K562 (cell line): ENCODE measurements around the gene ZDHHC1. TPM values are rescaled to one million over a fixed set of nuclear protein-coding genes. Genes with fewer than 3 reads are reported as not detected.

Experiments used
- ATAC-seq: fragments of 200-7000 bp; cut with Tn5 transposase; 3 replicates; pipeline ENCODE4 v1.9.1; 2020; ENCODE audit warnings: moderate library complexity
- BruUV-seq: library from RNA; stranded (reverse); fragments of 400-500 nt; replicated peaks from 2 replicates; lab custom pipeline; 2021; lab: Mats Ljungman, UMichigan
- CTCF ChIA-PET: fragments of 300-600 bp; formaldehyde crosslinking; extraction: SDS; loops from one replicate; lab custom pipeline; 2021; ENCODE audit warnings: low intra/inter-chr PET ratio; lab: Yijun Ruan, JAX
- POLR2A ChIA-PET: fragments of 300-600, 350-650 bp; sonication (Branson Sonifier 250); formaldehyde crosslinking; extraction: SDS; loops from one replicate; lab custom pipeline; 2021; ENCODE audit warnings: antibody characterized with exemption, inconsistent platforms; lab: Yijun Ruan, JAX
- DNase-seq, 4 experiments: peaks; one replicate each; pipeline versions ENCODE4 v3.0.0 to v3.0.0-alpha.2; 2011 to 2018; ENCODE audit warnings: low spot score in 3 of 4, mixed read lengths in 3 of 4; ENCODE audit errors: extremely low read depth in 1 of 4
- FAIRE-seq: peaks from 2 replicates; lab custom pipeline; 2011; peaks lifted over from hg19 to GRCh38; lab: Jason Lieb, UNC
- H2AFZ ChIP-seq: 2 replicates; pipeline ENCODE4 v1.6.0; 2011; ENCODE audit warnings: low read depth, low read length, control low read depth, inconsistent platforms
- H3K27ac ChIP-seq: fragments of 200-600 bp; 3 replicates; pipeline ENCODE4 v1.8.0; 2011; ENCODE audit warnings: low read depth, mild to moderate bottlenecking, control low read depth, inconsistent platforms, low read length, moderate library complexity, mixed read lengths; ENCODE audit errors: extremely low read depth
- H3K27me3 ChIP-seq, 2 experiments: fragments of 300-600 bp in 1 of 2; 2 replicates in 1 of 2; 3 replicates in 1 of 2; pipeline versions ENCODE4 v1.6.0 to v1.8.0; 2011; ENCODE audit warnings: inconsistent platforms in 2 of 2, low read length in 2 of 2, mild to moderate bottlenecking in 1 of 2, mixed read lengths in 1 of 2, moderate library complexity in 1 of 2; ENCODE audit not compliant: control insufficient read depth in 2 of 2, insufficient read depth in 2 of 2
- H3K36me3 ChIP-seq: fragments of 300-600 bp; 3 replicates; pipeline ENCODE4 v1.8.0; 2011; ENCODE audit warnings: mild to moderate bottlenecking, low read length, inconsistent platforms; ENCODE audit not compliant: control insufficient read depth, insufficient read depth
- H3K4me1 ChIP-seq, 2 experiments: fragments of 200-600 bp in 1 of 2; replicated peaks in 1 of 2; 2 replicates in 1 of 2; 3 replicates in 1 of 2; pipeline versions ENCODE4 v1.5.1 to v1.8.0; 2011; ENCODE audit warnings: inconsistent platforms in 2 of 2, low read length in 2 of 2, mild to moderate bottlenecking in 1 of 2, mixed read lengths in 1 of 2, moderate library complexity in 1 of 2; ENCODE audit not compliant: control insufficient read depth in 2 of 2, insufficient read depth in 2 of 2
- H3K4me2 ChIP-seq: 2 replicates; pipeline ENCODE4 v1.6.1; 2011; ENCODE audit warnings: low read length, control low read depth, inconsistent platforms, mixed read lengths; ENCODE audit not compliant: insufficient read depth
- H3K4me3 ChIP-seq: fragments of 200-600 bp; sonication (generic), shearing (Covaris generic); 2 replicates; pipeline ENCODE4 v1.5.1; 2016; ENCODE audit warnings: control low read depth, inconsistent platforms
- H3K79me2 ChIP-seq: fragments of 200-600 bp; 3 replicates; pipeline ENCODE4 v1.8.0; 2011; ENCODE audit warnings: low read length, inconsistent platforms; ENCODE audit not compliant: control insufficient read depth, insufficient read depth
- H3K9ac ChIP-seq, 2 experiments: 2 replicates each; pipeline versions ENCODE4 v1.6.0 to v1.6.1; 2011; ENCODE audit warnings: low read depth in 2 of 2, low read length in 2 of 2, control low read depth in 1 of 2, inconsistent platforms in 1 of 2, mild to moderate bottlenecking in 1 of 2, mixed read lengths in 1 of 2; ENCODE audit not compliant: insufficient read depth in 1 of 2
- H3K9me1 ChIP-seq: one replicate; pipeline ENCODE4 v1.6.0; 2011; ENCODE audit warnings: inconsistent platforms, mild to moderate bottlenecking, low read length, moderate library complexity; ENCODE audit not compliant: control insufficient read depth, insufficient read depth
- H3K9me3 ChIP-seq: replicated peaks from 2 replicates; pipeline ENCODE4 v1.5.1; 2011; ENCODE audit warnings: low read depth, low read length, inconsistent platforms; ENCODE audit not compliant: control insufficient read depth, insufficient read depth
- H4K20me1 ChIP-seq: replicated peaks from 2 replicates; pipeline ENCODE4 v1.6.1; 2011; ENCODE audit warnings: low read length, inconsistent platforms, mixed read lengths; ENCODE audit not compliant: control insufficient read depth, insufficient read depth
- BRD4 ChIP-seq: fragments of 200-600 bp; sonication (generic); IDR thresholded peaks from 2 replicates; pipeline ENCODE4 v1.6.1; 2017; ENCODE audit warnings: inconsistent platforms
- CTCF ChIP-seq, 3 experiments: IDR thresholded peaks in 2 of 3; conservative IDR thresholded peaks in 1 of 3; 2 replicates each; pipeline ENCODE4 v1.5.1; 2011 to 2012; ENCODE audit warnings: low read length in 3 of 3, mild to moderate bottlenecking in 3 of 3, control low read depth in 2 of 3, improper control_type of control experiment in 1 of 3, inconsistent platforms in 1 of 3, low read depth in 1 of 3, mixed read lengths in 1 of 3, moderate library complexity in 1 of 3; ENCODE audit not compliant: insufficient read depth in 2 of 3
- GTF2A2 ChIP-seq: IDR thresholded peaks from 2 replicates; pipeline ENCODE4 v1.6.1; 2016; ENCODE audit warnings: mild to moderate bottlenecking, missing genetic modification characterization, missing compliant biosample characterization
- NFIC ChIP-seq: fragments of 450-650 bp; IDR thresholded peaks from 2 replicates; pipeline ENCODE4 v1.6.1; 2017; ENCODE audit warnings: mild to moderate bottlenecking, inconsistent platforms
- TBP ChIP-seq: optimal IDR thresholded peaks from 2 replicates; pipeline ENCODE3; 2011; ENCODE audit warnings: low read depth, low read length, improper control_type of control experiment
- ZNF124 ChIP-seq: sonication (generic); formaldehyde crosslinking; IDR thresholded peaks from 2 replicates; pipeline ENCODE4 v1.8.1; 2022; ENCODE audit warnings: missing genetic modification reagents
- ZNF316 ChIP-seq: fragments of 450-650 bp; IDR thresholded peaks from 2 replicates; pipeline ENCODE4 v1.6.1; 2016
- WGBS: fragments of 100-300 bp; shearing (Covaris generic); methylation state at CpG from one replicate; pipeline ENCODE4 v1.1.6; 2016; ENCODE audit warnings: low coverage, mixed read lengths; ENCODE audit not compliant: insufficient coverage; ENCODE audit errors: missing lambda C conversion rate; 5-methylcytosine and 5-hydroxymethylcytosine counted together
- in situ Hi-C: fragments of 300-500 bp; cut with MboI; formaldehyde crosslinking; loops from 4 replicates; pipeline ENCODE4 v1.15.0; 2018; ENCODE audit warnings: inconsistent platforms, mixed read lengths
- intact Hi-C: fragments of 100-400 bp; cut with micrococcal nuclease; formaldehyde crosslinking; loops from 2 replicates; pipeline ENCODE4 v1.14.2; 2022
- polyA plus RNA-seq, 8 experiments: library from polyadenylated mRNA; depleted of rRNA in 4 of 8; stranded (reverse) in 5 of 8; unstranded in 3 of 8; fragments of >200 nt; fragmentation: Nextera tagmentation in 2 of 8; fragmentation: Illumina TruSeq in 1 of 8; extraction: Ambion mirVana in 2 of 8; extraction: Trizol in 1 of 8; gene quantifications; 2 replicates each; pipeline versions ENCODE4 v1.2.1 to v1.2.3, GENCODE V29; 2011 to 2014; ENCODE audit warnings: inconsistent platforms in 1 of 8, missing spikeins in 1 of 8
- total RNA-seq, 7 experiments: library from RNA; depleted of rRNA in 6 of 7; stranded (reverse); fragments of >200 nt in 6 of 7; fragmentation: Illumina TruSeq in 2 of 7; extraction: Trizol in 2 of 7; gene quantifications; 2 replicates each; pipeline versions ENCODE4 v1.2.1 to v1.2.3, GENCODE V29; 2011 to 2021; ENCODE audit warnings: low replicate concordance in 1 of 7

ZDHHC1 gene
- total and polyA plus RNA-seq, 9 of the 15 experiments (the other 6 are each of a cell fraction or from before 2014, with no cell fraction given), result 0.06 to 0.77 (median 0.25) TPM; not detected in 4

- Histone ChIP-seq H3K79me2 (peaks cover 32% of the 10 kb centered on the region), H4K20me1 (peaks cover 37% of the 10 kb centered on the region)
- TF ChIP-seq GTF2A2 (tag) (no peak), ZNF316 (peak; percentile 59)
- TF ChIP-seq, all 486 proteins: peak for 1
- Histone ChIP-seq H3K4me2 (no peak overlapping the region), H2AFZ (no peak overlapping the region), H3K9me1 (peaks cover 21% of the 10 kb centered on the region), H3K36me3 (peaks cover 32% of the 10 kb centered on the region; the same call in 1 of the 3 replicates), H3K27ac (no peak overlapping the region), H3K9ac (peak overlapping the region in 1 of 2 experiments; percentile 50; a peak in 2 of 4 replicates), H3K9me3 (no peaks in the 10 kb centered on the region), H3K4me3 (no peak overlapping the region), H3K4me1 (peaks cover 26 to 46% of the 10 kb centered on the region in 2 experiments), H3K27me3 (no peaks in the 10 kb centered on the region)
- BruUV-seq, result no TSS peak
- CTCF ChIA-PET, result no interaction called here
- POLR2A ChIA-PET, result interaction anchor here (1.0 kb wide), 1 partner anchor 43 kb away, joined by 3 read pairs; no protein-coding TSS in a partner anchor
- in situ Hi-C loops, result no loop called here
- FAIRE-seq (no peak), ATAC-seq (no peak), DNase-seq (no peak)
- whole genome bisulfite sequencing, result 78% methylated on average over 7 of the region's 7 CpGs
- intact Hi-C loops, result no loop called here
Measured at GRCh38 chr16:67457611-67458010, 41.3 kb upstream of the ZDHHC1 start.

GRCh38 chr16:67456391-67457081, 40.3 kb upstream of the ZDHHC1 start:
- in situ Hi-C loops (no loop called here), intact Hi-C loops (no loop called here)
- peak overlapping the region in 1 of 2 experiments; percentile 49; a peak in 1 of 4 replicates for H3K9ac ChIP-seq
- no TSS peak for BruUV-seq
- H3K4me3 ChIP-seq, result no peak overlapping the region
- FAIRE-seq (no peak), ATAC-seq (no peak), DNase-seq (peak in 2 of 4 experiments; percentile 38 to 43)
- no peak overlapping the region for H3K27ac ChIP-seq
- WGBS, result 72% methylated on average over 5 of the region's 6 CpGs
- H3K79me2 ChIP-seq, result peaks cover 26% of the 10 kb centered on the region
- no peaks in the 10 kb centered on the region for H3K9me3 ChIP-seq
- no peak overlapping the region for H3K4me2 ChIP-seq
- POLR2A ChIA-PET, result interaction anchor here (0.6 to 1.5 kb wide), 3 partner anchors 8 to 43 kb away, joined by 3 to 7 read pairs (median 4); no protein-coding TSS in a partner anchor
- H2AFZ ChIP-seq, result no peak overlapping the region
- TF ChIP-seq CTCF (IDR thresholded peaks at IDR 0.05 in 2 of 3, conservative IDR thresholded peaks at IDR 0.05 in 1 of 3; ENCODE audit: insufficient read depth in 2 of 3, low read depth in 1 of 3, low read length in 3 of 3), result peak; percentile 47 to 52 (median 51)
- peak; percentile 48 for TF ChIP-seq NFIC
- TF ChIP-seq TBP, result no peak
- no peak for TF ChIP-seq ZNF124 (CRISPR knock-in tag)
- TF ChIP-seq BRD4, result no peak
- no peaks in the 10 kb centered on the region for H3K27me3 ChIP-seq
- peaks cover 32% of the 10 kb centered on the region for H4K20me1 ChIP-seq
- peaks cover 21% of the 10 kb centered on the region for H3K9me1 ChIP-seq
- H3K36me3 ChIP-seq, result peaks cover 37% of the 10 kb centered on the region; the same call in 1 of the 3 replicates
- peaks cover 24 to 39% of the 10 kb centered on the region in 2 experiments for H3K4me1 ChIP-seq
- CTCF ChIA-PET, result no interaction called here
